ENCODE measurements around the gene NMD3. TPM values are rescaled to one million over a fixed set of nuclear protein-coding genes. Genes with fewer than 3 reads are reported as not detected.

Gene NMD3
- polyA plus RNA-seq, 1 experiment = 70.5 TPM

DNA sequence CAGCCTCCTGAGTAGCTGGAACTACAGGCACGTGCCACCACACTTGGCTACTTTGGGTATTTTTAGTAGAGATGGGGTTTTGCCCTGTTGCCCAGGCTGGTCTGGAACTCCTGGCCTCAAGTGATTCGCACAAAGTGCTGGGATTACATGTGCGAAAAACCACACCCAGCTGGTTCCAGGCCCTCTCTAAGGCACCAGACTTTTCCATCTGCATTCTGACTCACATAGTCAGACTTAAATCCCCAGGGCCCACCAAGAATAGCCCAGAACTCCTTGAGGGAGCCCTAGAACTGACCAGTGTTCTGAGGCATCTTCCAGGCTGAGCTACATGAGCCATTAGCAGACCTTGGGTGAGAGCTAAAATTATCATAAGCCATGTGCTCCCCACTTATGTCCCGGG is 68.1 kb downstream of the NMD3 start:
- Histone ChIP-seq H3K27me3 (ENCODE audit: control insufficient read depth, insufficient read depth, low read length) (no peaks in the 10 kb centered on the region), H3K27ac (ENCODE audit: low read depth, low read length) (no peak overlapping the region), H3K9me3 (ENCODE audit: control insufficient read depth, insufficient read depth, low read length) (no peaks in the 10 kb centered on the region), H3K4me3 (ENCODE audit: low read depth, low read length) (no peak overlapping the region)
- CTCF ChIA-PET = interaction anchor here (2.0 kb wide), 1 partner anchor 14 kb away, joined by 10 read pairs; no protein-coding TSS in a partner anchor
- DNase-seq (ENCODE audit: low read depth, low spot score) = no peak
- TF ChIP-seq, protein P1, sequence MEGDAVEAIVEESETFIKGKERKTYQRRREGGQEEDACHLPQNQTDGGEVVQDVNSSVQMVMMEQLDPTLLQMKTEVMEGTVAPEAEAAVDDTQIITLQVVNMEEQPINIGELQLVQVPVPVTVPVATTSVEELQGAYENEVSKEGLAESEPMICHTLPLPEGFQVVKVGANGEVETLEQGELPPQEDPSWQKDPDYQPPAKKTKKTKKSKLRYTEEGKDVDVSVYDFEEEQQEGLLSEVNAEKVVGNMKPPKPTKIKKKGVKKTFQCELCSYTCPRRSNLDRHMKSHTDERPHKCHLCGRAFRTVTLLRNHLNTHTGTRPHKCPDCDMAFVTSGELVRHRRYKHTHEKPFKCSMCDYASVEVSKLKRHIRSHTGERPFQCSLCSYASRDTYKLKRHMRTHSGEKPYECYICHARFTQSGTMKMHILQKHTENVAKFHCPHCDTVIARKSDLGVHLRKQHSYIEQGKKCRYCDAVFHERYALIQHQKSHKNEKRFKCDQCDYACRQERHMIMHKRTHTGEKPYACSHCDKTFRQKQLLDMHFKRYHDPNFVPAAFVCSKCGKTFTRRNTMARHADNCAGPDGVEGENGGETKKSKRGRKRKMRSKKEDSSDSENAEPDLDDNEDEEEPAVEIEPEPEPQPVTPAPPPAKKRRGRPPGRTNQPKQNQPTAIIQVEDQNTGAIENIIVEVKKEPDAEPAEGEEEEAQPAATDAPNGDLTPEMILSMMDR (IDR thresholded peaks at IDR 0.05; ENCODE audit: low read depth, low read length) = no peak
- POLR2A ChIA-PET = no interaction called here

DNA sequence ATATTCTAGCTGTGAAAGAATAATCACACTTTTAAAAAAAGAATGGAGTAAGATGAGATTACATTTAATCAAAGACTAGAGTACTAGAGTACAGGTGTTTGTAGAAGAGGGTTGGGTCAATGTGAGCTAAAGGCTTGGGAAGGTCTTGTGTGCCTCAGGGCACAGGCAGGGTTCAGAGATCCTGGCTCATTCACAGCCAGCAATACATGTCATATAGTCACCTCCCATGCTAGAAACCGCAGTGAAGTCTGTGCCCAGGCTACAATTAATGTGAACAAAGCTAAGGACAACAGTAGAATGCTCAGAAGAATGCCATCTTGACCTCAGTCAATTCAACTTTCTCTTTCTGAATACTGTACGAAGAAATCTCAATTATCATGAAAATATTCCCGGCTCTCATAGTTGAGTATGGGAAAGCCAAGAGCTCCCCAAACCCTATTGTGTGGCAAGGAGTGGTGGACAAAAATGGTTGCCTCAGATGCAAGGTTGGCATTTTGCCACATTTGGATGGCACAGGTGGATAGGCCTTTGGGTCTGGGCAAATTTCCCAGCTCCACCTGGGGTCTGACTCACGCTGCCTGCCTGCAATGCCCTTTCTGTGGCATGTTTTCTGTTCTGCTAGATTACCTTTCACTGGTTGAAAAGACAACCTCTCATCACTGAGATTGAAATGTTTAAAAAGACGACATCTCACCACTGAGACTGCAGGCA is 70.2 kb downstream of the NMD3 start:
- TF ChIP-seq, protein P1 (IDR thresholded peaks at IDR 0.05; ENCODE audit: low read depth, low read length) = no peak
- Histone ChIP-seq H3K27me3 (ENCODE audit: control insufficient read depth, insufficient read depth, low read length) (no peaks in the 10 kb centered on the region), H3K27ac (ENCODE audit: low read depth, low read length) (no peak overlapping the region), H3K4me3 (ENCODE audit: low read depth, low read length) (no peak overlapping the region), H3K9me3 (ENCODE audit: control insufficient read depth, insufficient read depth, low read length) (no peaks in the 10 kb centered on the region)
- ChIA-PET CTCF (interaction anchor here (0.9 to 2.8 kb wide), 3 partner anchors 11 to 16 kb away, joined by 3 to 15 read pairs (median 3); no protein-coding TSS in a partner anchor), POLR2A (no interaction called here)
- DNase-seq (ENCODE audit: low read depth, low spot score) = no peak

DNA sequence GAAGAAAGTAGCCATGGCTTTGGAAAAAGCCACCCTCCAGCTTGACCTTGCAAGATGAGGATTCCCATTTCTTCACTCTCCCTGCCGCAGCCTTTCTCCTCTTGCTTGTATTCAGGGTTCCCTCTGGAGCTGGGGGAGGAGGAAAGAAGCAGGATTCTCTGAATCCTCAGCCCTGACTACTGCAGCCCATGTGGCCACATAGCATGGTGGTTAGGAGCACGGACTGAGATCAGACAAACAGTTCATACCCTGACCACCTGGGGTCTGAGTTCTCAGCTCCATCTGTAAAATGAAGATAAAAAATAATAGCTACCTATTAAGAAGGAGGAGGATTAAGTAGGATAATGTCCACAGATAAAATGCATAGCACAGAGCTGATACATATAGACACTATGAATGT is 72.3 kb downstream of the NMD3 start:
- TF ChIP-seq, protein P1 (IDR thresholded peaks at IDR 0.05; ENCODE audit: low read depth, low read length) = no peak
- Histone ChIP-seq H3K4me3 (ENCODE audit: low read depth, low read length) (no peak overlapping the region), H3K27me3 (ENCODE audit: control insufficient read depth, insufficient read depth, low read length) (no peaks in the 10 kb centered on the region), H3K27ac (ENCODE audit: low read depth, low read length) (no peak overlapping the region), H3K9me3 (ENCODE audit: control insufficient read depth, insufficient read depth, low read length) (no peaks in the 10 kb centered on the region)
- ChIA-PET POLR2A (no interaction called here), CTCF (interaction anchor here (1.3 to 2.8 kb wide), 3 partner anchors 18 to 115 kb away, joined by 3 to 15 read pairs (median 9); no protein-coding TSS in a partner anchor)
- DNase-seq (ENCODE audit: low read depth, low spot score) = no peak

DNA sequence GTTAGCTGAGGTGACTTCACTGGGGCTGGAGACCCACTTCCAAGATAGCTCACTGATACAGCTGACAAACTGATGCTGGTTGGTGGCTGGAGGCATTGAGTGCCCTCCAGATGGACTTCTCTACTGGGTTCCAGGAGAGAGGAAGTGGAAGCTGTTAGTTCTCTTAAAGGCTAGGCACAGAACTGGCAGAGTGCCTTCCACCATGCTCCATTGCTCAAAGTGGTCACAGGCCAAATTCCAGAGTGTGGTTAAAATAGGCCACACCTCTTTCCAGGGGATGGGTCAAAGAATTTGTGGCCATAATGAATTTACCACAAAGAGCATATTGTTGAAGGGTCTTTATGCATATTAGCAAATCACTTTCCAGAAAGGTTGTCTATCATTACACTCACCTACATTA is 74.2 kb downstream of the NMD3 start:
- Histone ChIP-seq H3K4me3 (ENCODE audit: low read depth, low read length) (no peak overlapping the region), H3K27ac (ENCODE audit: low read depth, low read length) (no peak overlapping the region), H3K27me3 (ENCODE audit: control insufficient read depth, insufficient read depth, low read length) (no peaks in the 10 kb centered on the region), H3K9me3 (ENCODE audit: control insufficient read depth, insufficient read depth, low read length) (no peaks in the 10 kb centered on the region)
- ChIA-PET POLR2A (no interaction called here), CTCF (interaction anchor here (0.6 to 2.1 kb wide), 3 partner anchors 9 to 535 kb away, joined by 5 to 9 read pairs (median 5); no protein-coding TSS in a partner anchor)
- DNase-seq (ENCODE audit: low read depth, low spot score) = no peak
- TF ChIP-seq, protein P1 (IDR thresholded peaks at IDR 0.05; ENCODE audit: low read depth, low read length) = no peak

DNA sequence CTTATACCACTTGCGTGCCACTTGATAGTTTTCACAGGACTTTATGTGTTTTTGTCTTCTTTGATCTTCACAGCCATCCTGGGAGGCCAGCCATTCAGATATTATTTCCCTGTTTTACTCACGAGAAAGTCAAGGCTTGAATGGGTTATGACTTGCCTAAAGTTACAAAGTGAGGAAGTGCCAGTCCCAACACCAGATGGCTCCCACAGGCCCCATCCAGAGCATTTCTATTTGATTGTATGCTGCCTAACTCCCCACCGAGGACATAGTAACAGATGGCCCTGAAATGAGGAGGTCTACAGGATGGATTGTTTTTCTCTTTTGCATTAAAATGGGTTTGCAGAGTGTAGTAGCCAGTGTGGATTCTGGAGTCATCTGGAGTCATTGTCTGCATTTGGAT is 75.7 kb downstream of the NMD3 start:
- POLR2A ChIA-PET = no interaction called here
- H3K4me3 ChIP-seq (ENCODE audit: low read depth, low read length) = no peak overlapping the region
- no peak overlapping the region for H3K27ac ChIP-seq (ENCODE audit: low read depth, low read length)
- no peaks in the 10 kb centered on the region for H3K9me3 ChIP-seq (ENCODE audit: control insufficient read depth, insufficient read depth, low read length)
- DNase-seq (ENCODE audit: low read depth, low spot score) = no peak
- CTCF ChIA-PET = interaction anchor here (1.6 kb wide), 1 partner anchor 22 kb away, joined by 5 read pairs; no protein-coding TSS in a partner anchor
- TF ChIP-seq, protein P1 (IDR thresholded peaks at IDR 0.05; ENCODE audit: low read depth, low read length) = no peak
- no peaks in the 10 kb centered on the region for H3K27me3 ChIP-seq (ENCODE audit: control insufficient read depth, insufficient read depth, low read length)
